Measurements from ENCODE around the gene MAGEA9B.
"Not testable (repeated sequence)": the region's sequence is repeated elsewhere in the genome, so short reads cannot be mapped to it uniquely, and the experiment has no call there.

GRCh38 chrX:149546962-149547361 lies 40.3 kb downstream of the MAGEA9B start:
- TF ChIP-seq, protein P1, sequence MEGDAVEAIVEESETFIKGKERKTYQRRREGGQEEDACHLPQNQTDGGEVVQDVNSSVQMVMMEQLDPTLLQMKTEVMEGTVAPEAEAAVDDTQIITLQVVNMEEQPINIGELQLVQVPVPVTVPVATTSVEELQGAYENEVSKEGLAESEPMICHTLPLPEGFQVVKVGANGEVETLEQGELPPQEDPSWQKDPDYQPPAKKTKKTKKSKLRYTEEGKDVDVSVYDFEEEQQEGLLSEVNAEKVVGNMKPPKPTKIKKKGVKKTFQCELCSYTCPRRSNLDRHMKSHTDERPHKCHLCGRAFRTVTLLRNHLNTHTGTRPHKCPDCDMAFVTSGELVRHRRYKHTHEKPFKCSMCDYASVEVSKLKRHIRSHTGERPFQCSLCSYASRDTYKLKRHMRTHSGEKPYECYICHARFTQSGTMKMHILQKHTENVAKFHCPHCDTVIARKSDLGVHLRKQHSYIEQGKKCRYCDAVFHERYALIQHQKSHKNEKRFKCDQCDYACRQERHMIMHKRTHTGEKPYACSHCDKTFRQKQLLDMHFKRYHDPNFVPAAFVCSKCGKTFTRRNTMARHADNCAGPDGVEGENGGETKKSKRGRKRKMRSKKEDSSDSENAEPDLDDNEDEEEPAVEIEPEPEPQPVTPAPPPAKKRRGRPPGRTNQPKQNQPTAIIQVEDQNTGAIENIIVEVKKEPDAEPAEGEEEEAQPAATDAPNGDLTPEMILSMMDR (IDR thresholded peaks at IDR 0.05; ENCODE audit: borderline replicate concordance, extremely low read depth, low read length, poor library complexity, severe bottlenecking) = not testable (repeated sequence)
- TF ChIP-seq EZH2 (IDR thresholded peaks at IDR 0.05; ENCODE audit: borderline replicate concordance, low read depth, low read length, severe bottlenecking) = not testable (repeated sequence)
